Right cardiac atrium (tissue), 5 donors: ENCODE data around the gene TGIF1. TPM values are rescaled to one million over a fixed set of nuclear protein-coding genes. Genes with fewer than 3 reads are reported as not detected.

Source experiments
- ATAC-seq, 2 donors: fragments of 200-7000 bp; cut with Tn5 transposase; one replicate each; pipeline versions ENCODE4 v1.8.0 to v1.9.1; 2020; ENCODE audit warnings: moderate library complexity in 2 of 2, mild to moderate bottlenecking in 1 of 2
- DNase-seq, 3 donors: peaks; one replicate each; pipeline ENCODE4 v3.0.0-alpha.2; 2020
- H3K27ac ChIP-seq: one replicate; pipeline ENCODE4 v1.5.1; 2013; ENCODE audit warnings: mild to moderate bottlenecking, low read length, control low read depth, moderate library complexity
- H3K27me3 ChIP-seq: one replicate; pipeline ENCODE4 v1.6.1; 2013; ENCODE audit not compliant: control insufficient read depth, insufficient read depth
- H3K4me1 ChIP-seq: one replicate; pipeline ENCODE4 v1.6.1; 2013; ENCODE audit warnings: low read length; ENCODE audit not compliant: control insufficient read depth, insufficient read depth
- H3K4me3 ChIP-seq: one replicate; pipeline ENCODE4 v1.5.1; 2013; ENCODE audit warnings: low read length, control low read depth
- H3K9me3 ChIP-seq: one replicate; pipeline ENCODE4 v1.6.1; 2013; ENCODE audit warnings: low read length; ENCODE audit not compliant: control insufficient read depth
- WGBS: extraction: QIAGEN DNeasy Blood & Tissue Kit; methylation state at CpG from one replicate; pipeline ENCODE4 v1.1.7; 2013; 5-methylcytosine and 5-hydroxymethylcytosine counted together
- intact Hi-C, 4 donors: fragments of 100-400 bp; cut with DNase I; formaldehyde crosslinking; loops; one replicate each; pipeline versions ENCODE4 v1.11.0 to v1.14.0; 2022 to 2023
- polyA plus RNA-seq: library from polyadenylated mRNA; stranded (reverse); fragments of 200-250 nt; gene quantifications from one replicate; pipeline ENCODE4 v1.2.3, GENCODE V29; 2013
- total RNA-seq, 4 donors: library from RNA; stranded (reverse); fragmentation: NEBNext Ultra II Directional; extraction: Animal tissue kit (Norgen Biotek cat#: 25700); gene quantifications; one replicate each; pipeline ENCODE4 v1.2.1, GENCODE V29; 2021
- donor health status: healthy with polysubstance abuse.
- donor health status: DM: no; HTN: yes; CAD: no.
- donor health status: DM: no; HTN: no; CAD: no.
- donor health status: DM: no; HTN: yes; CAD: no; lungs with severe emphysema.
- donor health status: DM: yes; HTN: yes; CAD: no.

The TGIF1 gene
- total and polyA plus RNA-seq, 5 donors, result 11.4 to 19.2 (median 12.3) TPM

DNA sequence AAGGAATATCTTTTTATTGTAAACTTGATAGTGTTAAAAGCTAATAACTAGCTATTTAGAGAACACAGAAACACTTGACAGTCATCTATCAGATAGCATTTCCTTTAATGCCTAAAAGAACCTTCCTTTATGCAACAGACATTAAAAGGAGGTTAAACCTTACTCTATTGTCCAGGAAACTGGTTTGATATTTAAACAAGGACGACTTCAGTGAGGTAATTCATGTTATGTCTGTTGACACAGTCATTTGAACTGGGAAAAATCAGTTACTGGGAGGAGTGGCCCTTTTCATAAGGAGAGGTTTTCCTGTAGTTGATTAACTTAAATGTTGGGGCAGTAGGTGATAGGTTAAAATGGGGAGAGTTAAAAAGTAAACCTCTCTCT, 6.7 kb downstream of the TGIF1 start:
- intact Hi-C loops, result loop anchor here (5.0 to 10.0 kb wide), 4 partner anchors 131 to 208 kb away; no protein-coding TSS in a partner anchor
- peaks cover 6% of the 10 kb centered on the region for H3K4me1 ChIP-seq
- no peak for DNase-seq
- H3K27ac ChIP-seq, result no peak overlapping the region
- H3K4me3 ChIP-seq, result no peak overlapping the region
- H3K27me3 ChIP-seq, result no peaks in the 10 kb centered on the region
- no peaks in the 10 kb centered on the region for H3K9me3 ChIP-seq
- no peak for ATAC-seq
- 62% methylated on average over 1 of the region's 1 CpG for WGBS

DNA sequence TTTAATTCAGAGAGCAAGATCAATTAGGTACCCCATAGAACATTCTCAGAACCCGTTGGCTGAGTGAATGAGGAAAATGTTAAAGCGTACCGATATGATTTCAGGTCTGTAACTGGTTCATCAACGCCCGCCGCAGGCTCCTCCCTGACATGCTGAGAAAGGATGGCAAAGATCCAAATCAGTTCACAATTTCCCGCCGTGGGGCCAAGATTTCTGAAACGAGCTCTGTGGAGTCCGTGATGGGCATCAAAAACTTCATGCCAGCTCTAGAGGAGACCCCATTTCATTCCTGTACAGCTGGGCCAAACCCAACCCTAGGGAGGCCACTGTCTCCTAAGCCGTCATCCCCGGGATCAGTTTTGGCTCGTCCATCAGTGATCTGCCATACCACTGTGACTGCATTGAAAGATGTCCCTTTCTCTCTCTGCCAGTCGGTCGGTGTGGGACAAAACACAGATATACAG, 7.3 kb downstream of the TGIF1 start:
- DNase-seq (no peak), ATAC-seq (no peak)
- H3K27ac ChIP-seq, result no peak overlapping the region
- intact Hi-C loops, result loop anchor here (5.0 to 10.0 kb wide), 4 partner anchors 130 to 208 kb away; no protein-coding TSS in a partner anchor
- H3K9me3 ChIP-seq, result no peaks in the 10 kb centered on the region
- H3K4me1 ChIP-seq, result peaks cover 6% of the 10 kb centered on the region
- H3K27me3 ChIP-seq, result no peaks in the 10 kb centered on the region
- H3K4me3 ChIP-seq, result no peak overlapping the region
- 64% methylated on average over 15 of the region's 15 CpGs for WGBS

DNA sequence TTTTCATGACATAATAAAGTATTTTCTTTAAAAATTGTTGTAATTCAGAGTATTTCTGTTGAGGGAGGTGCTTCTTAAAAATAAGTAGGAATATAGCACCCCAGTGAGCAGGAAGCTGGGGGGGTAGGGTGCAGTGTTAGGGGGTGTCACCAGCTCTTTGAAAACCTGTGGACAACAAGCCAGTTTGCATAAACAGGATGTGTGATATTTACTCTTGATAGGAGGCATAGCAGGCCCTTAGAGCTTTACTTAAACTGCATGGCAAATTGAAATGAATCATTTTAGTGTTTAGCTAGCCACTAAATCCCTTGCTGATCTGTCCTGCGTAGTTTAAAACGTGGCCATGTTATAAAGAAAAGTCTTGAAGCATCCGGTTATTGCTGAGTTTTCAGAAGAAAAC, 8.4 kb downstream of the TGIF1 start:
- H3K4me1 ChIP-seq, result peaks cover 3% of the 10 kb centered on the region
- H3K4me3 ChIP-seq, result no peak overlapping the region
- H3K27me3 ChIP-seq, result no peaks in the 10 kb centered on the region
- intact Hi-C loops, result loop anchor here (5.0 to 10.0 kb wide), 4 partner anchors 129 to 206 kb away; no protein-coding TSS in a partner anchor
- no peak overlapping the region for H3K27ac ChIP-seq
- H3K9me3 ChIP-seq, result no peaks in the 10 kb centered on the region
- 76% methylated on average over 3 of the region's 3 CpGs for WGBS
- no peak for ATAC-seq
- no peak for DNase-seq

DNA sequence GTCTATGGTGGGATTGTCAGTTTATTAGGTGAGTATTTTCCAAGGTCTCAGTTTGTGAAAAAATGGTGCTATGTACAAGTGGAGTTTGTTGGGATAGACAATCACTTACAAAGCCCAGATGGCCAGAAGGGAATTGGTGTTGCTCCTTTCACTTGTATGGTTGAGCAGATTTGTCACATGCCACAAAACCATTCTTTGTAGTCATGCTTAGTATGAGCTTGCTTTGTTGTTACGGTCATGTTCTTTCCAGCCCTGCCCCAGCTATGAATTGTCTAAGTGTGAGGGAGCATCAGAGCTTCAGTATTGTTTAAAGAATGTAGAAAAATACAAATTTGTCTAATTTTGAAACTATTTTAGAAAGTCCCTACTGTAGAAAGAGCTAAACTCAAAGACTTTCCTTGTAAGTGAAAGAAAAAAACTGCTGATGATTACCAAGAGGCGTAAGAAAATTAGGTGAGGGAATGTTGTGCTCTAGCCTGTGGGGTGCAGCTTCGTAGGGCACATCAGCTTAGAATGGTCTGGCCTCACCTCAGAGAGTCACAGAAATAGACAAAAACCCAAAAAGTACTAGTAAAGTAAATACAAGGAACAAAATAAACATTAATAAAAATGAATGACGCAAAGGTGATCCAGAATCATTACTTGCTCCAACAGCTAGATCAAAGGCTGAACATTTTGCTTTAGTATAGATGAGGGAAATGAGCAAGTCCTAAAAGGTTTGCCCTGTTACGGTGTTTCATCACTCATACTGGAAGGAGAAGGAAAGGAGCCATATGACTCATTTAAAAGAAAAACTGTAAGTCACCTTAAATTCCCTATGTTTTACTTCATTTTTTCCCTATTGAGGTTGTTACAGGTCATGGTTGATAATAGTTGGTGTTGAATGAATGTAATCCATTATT, 9.2 kb downstream of the TGIF1 start:
- intact Hi-C loops, result loop anchor here (5.0 to 10.0 kb wide), 4 partner anchors 128 to 206 kb away; no protein-coding TSS in a partner anchor
- DNase-seq (no peak), ATAC-seq (no peak)
- Histone ChIP-seq H3K9me3 (no peaks in the 10 kb centered on the region), H3K4me3 (no peak overlapping the region), H3K27ac (no peak overlapping the region), H3K27me3 (no peaks in the 10 kb centered on the region), H3K4me1 (peaks cover 3% of the 10 kb centered on the region)
- WGBS, result 94% methylated on average over 5 of the region's 5 CpGs

DNA sequence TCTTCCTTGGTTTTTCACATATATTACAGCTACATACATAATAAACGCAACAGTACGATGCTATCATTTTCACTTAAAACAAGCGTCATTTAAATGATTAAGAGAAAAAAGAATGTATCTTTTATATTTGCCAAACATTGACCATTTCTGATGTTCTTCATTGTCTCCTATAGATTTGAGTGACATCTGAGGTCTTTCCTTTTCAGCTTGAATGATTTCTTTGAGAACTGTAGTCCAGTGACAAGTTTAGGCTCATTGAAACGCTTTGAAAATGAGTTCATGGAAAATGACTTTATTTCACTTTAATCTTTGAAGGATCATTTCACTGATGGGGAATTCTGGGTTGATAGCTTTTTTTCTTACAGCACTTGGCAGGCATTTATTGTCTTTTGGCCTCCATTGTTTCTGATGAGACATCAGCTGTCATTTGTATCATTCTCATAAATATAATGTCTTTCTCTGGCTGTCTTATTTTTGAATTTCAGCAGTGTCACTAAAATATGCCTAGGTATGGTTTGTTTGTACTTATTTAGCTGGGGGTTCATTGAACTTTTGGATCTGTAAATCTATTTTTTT, 10.9 kb downstream of the TGIF1 start:
- no peaks in the 10 kb centered on the region for H3K27me3 ChIP-seq
- intact Hi-C loops, result no loop called here
- H3K9me3 ChIP-seq, result no peaks in the 10 kb centered on the region
- 97% methylated on average over 4 of the region's 4 CpGs for WGBS
- ATAC-seq (no peak), DNase-seq (no peak)
- no peak overlapping the region for H3K4me3 ChIP-seq
- peaks cover 4% of the 10 kb centered on the region for H3K4me1 ChIP-seq
- H3K27ac ChIP-seq, result no peak overlapping the region

DNA sequence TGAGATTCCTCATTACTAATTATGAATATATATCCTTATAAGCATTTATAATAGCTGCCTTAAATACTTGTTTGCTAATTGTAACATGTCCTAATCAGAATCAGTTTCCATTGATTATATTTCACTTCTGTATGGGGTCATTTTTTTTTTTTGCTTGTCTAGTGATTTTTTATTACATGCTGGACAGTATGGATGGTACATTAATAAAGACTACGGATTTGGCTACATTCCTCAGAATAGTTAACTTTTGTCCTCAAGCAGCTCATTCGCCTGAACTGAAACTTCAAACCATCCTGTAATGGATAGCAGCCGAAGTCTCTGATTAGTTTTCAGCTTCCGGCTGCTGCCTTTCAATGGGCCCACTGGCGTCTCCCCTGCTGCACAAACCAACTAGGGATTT, 11.7 kb downstream of the TGIF1 start:
- no peak for ATAC-seq
- H3K4me1 ChIP-seq, result peaks cover 4% of the 10 kb centered on the region

DNA sequence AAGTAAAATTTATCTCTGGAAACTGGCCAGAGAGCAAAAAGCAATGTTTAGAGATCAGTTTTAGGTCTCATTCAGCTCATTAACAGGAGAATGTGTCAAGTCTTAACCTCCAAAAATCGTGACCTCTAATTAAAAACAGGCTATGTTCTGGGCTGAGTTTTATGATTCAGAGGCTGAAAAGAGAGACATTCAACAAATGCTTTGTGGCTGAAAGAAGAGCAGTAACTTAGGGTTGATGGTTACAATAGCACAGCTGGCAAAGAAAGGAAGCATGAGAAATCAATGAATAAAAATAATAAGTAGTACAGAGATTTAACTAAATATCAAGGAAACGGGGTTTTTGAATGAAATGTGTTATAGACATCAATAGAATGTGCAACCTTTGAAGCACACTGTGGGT, 13.1 kb downstream of the TGIF1 start:
- H3K27me3 ChIP-seq, result no peaks in the 10 kb centered on the region
- DNase-seq (no peak), ATAC-seq (no peak)
- intact Hi-C loops, result no loop called here
- 64% methylated on average over 2 of the region's 2 CpGs for WGBS
- no peak overlapping the region for H3K4me3 ChIP-seq
- peaks cover 1% of the 10 kb centered on the region for H3K4me1 ChIP-seq
- no peaks in the 10 kb centered on the region for H3K9me3 ChIP-seq
- H3K27ac ChIP-seq, result no peak overlapping the region

More for the DNA sequence above, 11.7 kb downstream of the TGIF1 start:
- 97% methylated on average over 5 of the region's 5 CpGs for WGBS
- H3K27ac ChIP-seq, result no peak overlapping the region
- no peak for DNase-seq
- H3K27me3 ChIP-seq, result no peaks in the 10 kb centered on the region
- intact Hi-C loops, result no loop called here
- H3K9me3 ChIP-seq, result no peaks in the 10 kb centered on the region
- no peak overlapping the region for H3K4me3 ChIP-seq

DNA sequence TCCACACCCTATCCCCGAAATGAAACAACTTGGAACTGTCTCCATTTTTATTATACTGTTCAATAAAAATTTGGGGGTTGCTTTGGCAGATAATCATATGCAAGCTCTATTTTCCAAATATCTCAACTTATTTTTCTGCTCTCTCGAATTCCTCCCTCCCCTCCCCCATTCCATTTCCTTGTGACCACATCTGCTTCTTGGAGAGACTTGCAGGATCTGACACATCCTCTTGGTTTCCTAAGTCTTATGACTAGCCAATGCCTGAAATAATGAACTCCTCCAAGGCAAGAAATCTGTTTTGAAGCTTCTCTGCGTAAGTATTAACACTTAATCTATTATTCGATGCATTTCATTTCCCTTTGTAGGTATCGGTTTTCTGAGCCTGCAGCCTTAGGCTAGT, 16.1 kb downstream of the TGIF1 start:
- no peaks in the 10 kb centered on the region for H3K27me3 ChIP-seq
- intact Hi-C loops, result no loop called here
- DNase-seq, result no peak
- no peaks in the 10 kb centered on the region for H3K9me3 ChIP-seq
- peak in 1 of 2 donors; percentile 59 for ATAC-seq
- WGBS, result 56% methylated on average over 5 of the region's 5 CpGs
- peaks cover 1% of the 10 kb centered on the region for H3K4me1 ChIP-seq
- no peak overlapping the region for H3K27ac ChIP-seq
- no peak overlapping the region for H3K4me3 ChIP-seq

DNA sequence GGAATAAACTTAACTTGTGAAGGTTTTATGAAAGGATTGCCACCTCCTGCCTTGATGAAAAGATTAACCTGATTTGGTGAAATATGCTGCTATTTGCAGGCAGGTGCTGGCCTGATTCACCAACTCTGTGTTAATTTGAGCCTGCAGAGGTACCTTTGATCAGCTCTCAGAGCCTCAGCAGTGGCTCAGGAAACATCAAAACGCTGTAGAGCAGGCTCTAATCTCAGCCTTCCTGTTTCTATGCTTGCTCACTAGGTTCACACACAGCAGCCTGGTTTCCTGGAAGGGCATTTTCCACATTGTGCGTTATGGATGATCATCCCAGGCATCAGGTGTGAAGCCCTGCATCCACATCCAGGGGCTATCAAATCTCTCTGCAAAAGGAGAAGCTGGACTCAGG, 16.9 kb downstream of the TGIF1 start:
- Histone ChIP-seq H3K27me3 (no peaks in the 10 kb centered on the region), H3K4me3 (no peak overlapping the region), H3K9me3 (no peaks in the 10 kb centered on the region), H3K4me1 (peaks cover 1% of the 10 kb centered on the region), H3K27ac (no peak overlapping the region)
- ATAC-seq (no peak), DNase-seq (no peak)
- intact Hi-C loops, result no loop called here
- WGBS, result 31% methylated on average over 2 of the region's 2 CpGs

DNA sequence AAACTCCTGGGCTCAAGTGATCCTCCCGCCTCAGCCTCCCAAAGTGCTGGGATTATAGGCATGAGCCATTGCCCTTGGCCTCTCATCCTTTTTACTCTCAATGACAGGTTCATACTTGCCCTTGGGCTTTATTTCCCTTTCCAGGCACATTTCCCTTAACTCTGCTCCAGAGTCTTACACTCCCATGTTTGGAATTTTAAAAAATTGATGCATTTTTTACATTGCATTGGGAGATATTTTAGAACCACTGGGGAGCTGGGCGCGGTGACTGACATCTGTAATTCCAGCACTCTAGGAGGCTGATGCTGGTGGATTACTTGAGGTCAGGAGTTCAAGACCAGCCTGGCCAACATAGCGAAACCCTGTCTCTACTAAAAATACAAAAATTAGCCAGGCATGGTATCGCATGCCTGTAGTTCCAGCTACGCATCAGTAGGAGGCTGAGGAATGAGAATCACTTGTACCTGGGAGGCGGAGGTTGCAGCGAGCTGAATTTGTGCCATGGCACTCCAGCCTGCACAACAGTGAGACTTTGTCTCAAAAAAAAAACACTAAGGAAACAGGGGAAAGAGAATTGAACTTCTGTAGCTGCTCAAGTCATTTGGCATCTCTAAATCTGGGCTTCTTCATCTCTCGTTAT, 18.2 kb downstream of the TGIF1 start:
- no peaks in the 10 kb centered on the region for H3K9me3 ChIP-seq
- no peak overlapping the region for H3K27ac ChIP-seq
- H3K4me3 ChIP-seq, result no peak overlapping the region
- intact Hi-C loops, result no loop called here
- 97% methylated on average over 9 of the region's 9 CpGs for WGBS
- ATAC-seq, result no peak
- H3K4me1 ChIP-seq, result peaks cover 1% of the 10 kb centered on the region
- no peak for DNase-seq
- H3K27me3 ChIP-seq, result no peaks in the 10 kb centered on the region

DNA sequence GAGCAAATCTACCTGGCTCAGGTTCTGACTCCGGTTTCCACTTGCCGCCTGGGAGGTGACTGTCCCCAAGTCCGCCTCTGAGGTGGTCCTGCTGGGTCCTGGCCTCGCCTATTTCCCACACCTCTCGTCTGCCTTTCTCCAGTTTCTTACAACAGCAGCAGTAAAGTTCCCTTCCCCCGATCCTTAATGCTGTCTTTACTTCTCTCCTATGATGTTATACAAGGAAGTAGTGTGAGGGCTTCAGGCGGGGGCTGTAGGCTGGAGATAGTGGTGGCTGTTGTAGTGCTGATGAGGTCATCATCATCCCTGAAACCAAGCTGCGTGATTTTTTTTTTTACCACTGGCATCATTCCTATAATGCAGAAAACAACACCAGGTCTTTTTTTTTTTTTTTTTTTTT, 18.9 kb downstream of the TGIF1 start:
- H3K4me3 ChIP-seq, result no peak overlapping the region
- ATAC-seq, result no peak

More for the DNA sequence above, 18.9 kb downstream of the TGIF1 start:
- DNase-seq, result no peak
- WGBS, result 64% methylated on average over 8 of the region's 8 CpGs
- no peaks in the 10 kb centered on the region for H3K9me3 ChIP-seq
- no peaks in the 10 kb centered on the region for H3K27me3 ChIP-seq
- intact Hi-C loops, result no loop called here
- H3K27ac ChIP-seq, result no peak overlapping the region
- peaks cover 1% of the 10 kb centered on the region for H3K4me1 ChIP-seq
